Nephron (organoid): ENCODE data around the gene DMAC2.

Experiments used
- H3K27ac Mint-ChIP-seq, 3 experiments: 2 replicates each; pipeline ENCODE4 v1.8.0; 2020; ENCODE audit warnings: mixed read lengths in 3 of 3, mild to moderate bottlenecking in 2 of 3, moderate library complexity in 1 of 3
- H3K27me3 Mint-ChIP-seq: 2 replicates; pipeline ENCODE4 v1.8.0; 2021; ENCODE audit warnings: low read depth, mild to moderate bottlenecking, moderate library complexity, mixed read lengths
- H3K36me3 Mint-ChIP-seq: 2 replicates; pipeline ENCODE4 v1.8.0; 2020; ENCODE audit warnings: low read depth, mixed read lengths
- H3K4me1 Mint-ChIP-seq: 2 replicates; pipeline ENCODE4 v1.8.0; 2020; ENCODE audit warnings: mixed read lengths
- H3K4me3 Mint-ChIP-seq, 3 experiments: 2 replicates each; pipeline ENCODE4 v1.8.0; 2020; ENCODE audit warnings: mild to moderate bottlenecking in 3 of 3, mixed read lengths in 3 of 3, moderate library complexity in 2 of 3
- H3K9me3 Mint-ChIP-seq: 2 replicates; pipeline ENCODE4 v1.8.0; 2020; ENCODE audit warnings: mixed read lengths
- TF ChIP-seq, protein P1 (sequence below), 3 experiments: fragments of 200-600 bp; sonication (generic); IDR thresholded peaks; one replicate each; pipeline ENCODE4 v1.5.0; 2021; ENCODE audit warnings: antibody characterized with exemption in 3 of 3; ENCODE audit not compliant: unreplicated experiment in 3 of 3

DMAC2 gene

DNA sequence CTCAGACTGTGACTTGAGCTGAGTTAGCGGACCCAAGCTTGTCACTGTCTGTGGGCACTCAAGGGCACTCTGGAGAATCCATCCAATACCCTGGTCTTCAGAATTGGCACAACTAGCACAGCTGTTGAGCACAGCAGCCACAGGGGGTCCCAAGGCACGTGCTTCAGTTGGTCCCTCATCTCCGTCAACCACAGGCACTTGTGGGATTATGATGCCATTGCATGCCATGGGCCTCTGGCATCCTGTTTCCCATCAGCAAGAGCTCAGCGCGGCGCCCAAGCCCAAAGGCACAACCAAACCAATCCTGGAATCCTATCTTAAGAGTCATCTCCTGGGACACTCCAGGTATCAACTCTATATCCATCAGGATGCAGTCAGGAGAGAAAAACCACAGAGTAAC lies 8.8 kb downstream of the DMAC2 start:
- TF ChIP-seq, protein P1, sequence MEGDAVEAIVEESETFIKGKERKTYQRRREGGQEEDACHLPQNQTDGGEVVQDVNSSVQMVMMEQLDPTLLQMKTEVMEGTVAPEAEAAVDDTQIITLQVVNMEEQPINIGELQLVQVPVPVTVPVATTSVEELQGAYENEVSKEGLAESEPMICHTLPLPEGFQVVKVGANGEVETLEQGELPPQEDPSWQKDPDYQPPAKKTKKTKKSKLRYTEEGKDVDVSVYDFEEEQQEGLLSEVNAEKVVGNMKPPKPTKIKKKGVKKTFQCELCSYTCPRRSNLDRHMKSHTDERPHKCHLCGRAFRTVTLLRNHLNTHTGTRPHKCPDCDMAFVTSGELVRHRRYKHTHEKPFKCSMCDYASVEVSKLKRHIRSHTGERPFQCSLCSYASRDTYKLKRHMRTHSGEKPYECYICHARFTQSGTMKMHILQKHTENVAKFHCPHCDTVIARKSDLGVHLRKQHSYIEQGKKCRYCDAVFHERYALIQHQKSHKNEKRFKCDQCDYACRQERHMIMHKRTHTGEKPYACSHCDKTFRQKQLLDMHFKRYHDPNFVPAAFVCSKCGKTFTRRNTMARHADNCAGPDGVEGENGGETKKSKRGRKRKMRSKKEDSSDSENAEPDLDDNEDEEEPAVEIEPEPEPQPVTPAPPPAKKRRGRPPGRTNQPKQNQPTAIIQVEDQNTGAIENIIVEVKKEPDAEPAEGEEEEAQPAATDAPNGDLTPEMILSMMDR (IDR thresholded peaks at IDR 0.05; ENCODE audit: unreplicated experiment in 3 of 3): no peak

DNA sequence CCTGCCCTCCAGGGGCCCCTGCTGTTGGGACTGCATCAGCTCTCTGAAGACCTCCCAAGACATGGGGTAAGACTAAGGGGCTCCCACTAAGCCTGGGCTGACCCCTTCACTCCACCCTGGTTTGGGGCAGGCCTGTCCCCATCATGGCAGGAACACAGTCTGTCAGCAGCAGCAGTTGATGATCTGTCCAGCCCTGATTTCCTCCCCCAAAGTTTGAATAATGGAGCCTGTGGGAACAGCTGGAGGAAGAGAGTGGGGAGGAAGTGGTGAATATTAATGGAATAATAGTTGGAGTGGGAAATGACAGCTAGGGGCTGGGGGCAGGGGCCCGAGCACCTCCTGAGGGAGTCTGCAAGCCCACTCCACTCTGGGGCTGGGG lies 11.2 kb downstream of the DMAC2 start:
- Mint-ChIP-seq H3K4me3 (peak overlapping the region; percentile 63 to 82 (median 70)), H3K9me3 (no peaks in the 10 kb centered on the region), H3K27me3 (no peaks in the 10 kb centered on the region), H3K27ac (peak overlapping the region; percentile 63 to 89 (median 70)), H3K36me3 (peaks cover 23% of the 10 kb centered on the region), H3K4me1 (peaks cover 28% of the 10 kb centered on the region)
- TF ChIP-seq, protein P1 (IDR thresholded peaks at IDR 0.05; ENCODE audit: unreplicated experiment in 3 of 3): no peak

More for the DNA sequence above, 8.8 kb downstream of the DMAC2 start:
- Mint-ChIP-seq H3K9me3 (no peaks in the 10 kb centered on the region), H3K27me3 (no peaks in the 10 kb centered on the region), H3K36me3 (peaks cover 28% of the 10 kb centered on the region), H3K4me1 (peaks cover 33% of the 10 kb centered on the region), H3K4me3 (no peak overlapping the region), H3K27ac (peak overlapping the region in 2 of 3 experiments; percentile 61 to 82)

DNA sequence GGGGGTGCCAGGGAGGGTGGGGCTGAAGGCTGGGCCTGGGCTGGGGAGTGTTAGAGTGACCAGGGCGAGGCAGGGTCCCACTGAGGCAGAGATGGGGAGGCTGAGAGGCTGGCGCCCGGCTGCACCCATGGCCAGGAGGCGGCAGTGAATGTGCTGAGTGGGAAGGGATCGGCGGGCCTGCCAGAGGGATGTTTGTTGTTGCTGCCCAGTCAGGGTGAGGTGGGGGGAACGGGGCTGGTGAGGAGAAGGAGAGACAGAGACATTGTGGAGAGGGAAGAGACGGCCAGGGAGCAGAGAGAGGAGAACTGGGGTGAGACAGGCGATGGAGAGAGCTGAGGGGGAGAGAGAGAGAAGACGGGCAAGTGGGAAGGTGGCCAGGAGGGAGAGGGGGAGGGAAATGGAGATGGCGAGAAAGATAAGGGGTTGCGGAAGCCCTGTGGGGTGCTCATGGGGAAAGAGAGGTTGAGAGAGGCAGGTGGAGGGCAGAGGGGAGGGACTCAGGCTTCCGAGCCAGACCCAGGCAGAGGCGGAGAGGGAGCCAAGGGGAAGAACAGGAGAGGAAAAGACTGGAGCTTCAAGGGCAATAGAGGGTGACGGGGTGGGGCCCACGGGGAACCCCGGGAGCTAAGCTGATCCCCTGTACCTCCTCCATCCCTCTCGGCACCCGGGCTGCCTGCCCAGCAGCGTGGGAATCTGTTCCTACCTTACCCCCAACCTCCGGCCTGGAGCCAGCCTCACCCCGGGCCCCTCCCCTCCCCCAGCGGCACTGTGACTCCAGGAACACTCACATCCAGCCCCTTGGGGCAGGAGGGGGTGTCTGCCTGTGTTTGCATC lies 11.8 kb downstream of the DMAC2 start:
- no peaks in the 10 kb centered on the region for H3K9me3 Mint-ChIP-seq
- H3K4me1 Mint-ChIP-seq: peaks cover 28% of the 10 kb centered on the region
- peaks cover 20% of the 10 kb centered on the region for H3K36me3 Mint-ChIP-seq
- no peaks in the 10 kb centered on the region for H3K27me3 Mint-ChIP-seq
- H3K27ac Mint-ChIP-seq: peak overlapping the region; percentile 70 to 89 (median 88)
- TF ChIP-seq, protein P1 (IDR thresholded peaks at IDR 0.05; ENCODE audit: unreplicated experiment in 3 of 3): no peak
- peak overlapping the region; percentile 76 to 84 (median 82) for H3K4me3 Mint-ChIP-seq

DNA sequence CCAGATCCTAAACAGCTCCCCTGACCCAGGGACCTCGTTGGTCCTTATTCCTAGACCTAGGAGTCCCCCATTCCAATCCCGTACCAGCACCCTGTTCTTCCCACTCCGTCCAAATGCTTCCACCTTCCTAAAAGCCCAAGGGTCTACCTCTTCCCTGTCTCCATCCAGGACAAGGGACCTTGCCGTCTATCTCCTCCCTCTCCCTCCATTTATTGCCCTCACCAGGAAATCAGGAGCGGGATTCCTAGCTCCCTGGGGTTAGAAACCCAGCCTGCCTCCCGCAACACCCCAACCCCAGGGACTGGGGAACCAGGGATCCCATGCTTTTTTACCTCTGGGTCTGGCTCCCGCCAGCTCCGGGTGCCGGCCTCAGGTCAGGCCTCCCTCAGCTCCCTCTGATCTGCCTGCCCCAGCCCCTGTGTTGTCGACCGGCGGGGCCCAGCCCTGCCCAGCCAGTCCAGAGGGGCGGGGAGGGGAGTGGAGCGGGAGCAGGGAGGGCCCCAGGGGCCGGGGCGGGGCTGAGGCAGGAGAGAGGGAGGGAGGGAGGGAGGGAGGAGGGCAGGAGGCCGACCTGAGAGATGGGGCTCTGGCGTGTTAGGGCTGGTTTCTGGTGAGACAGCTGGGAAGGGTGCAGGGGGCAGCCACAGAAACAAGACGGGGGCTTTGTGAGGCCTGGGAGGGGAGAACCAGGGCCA lies 12.6 kb downstream of the DMAC2 start, which contains the start of gene B3GNT8:
Gene B3GNT8, minus strand, starts transcription at position 423 of the 695 bp plus-strand sequence. CDS start 596 bp downstream, outside the sequence.
- TF ChIP-seq, protein P1 (IDR thresholded peaks at IDR 0.05; ENCODE audit: unreplicated experiment in 3 of 3): no peak
- peaks cover 28% of the 10 kb centered on the region for H3K4me1 Mint-ChIP-seq
- H3K36me3 Mint-ChIP-seq: peaks cover 20% of the 10 kb centered on the region
- peak within 1 kb of the TSS; percentile 70 to 89 (median 88) for H3K27ac Mint-ChIP-seq
- peak within 1 kb of the TSS; percentile 82 to 84 (median 83) for H3K4me3 Mint-ChIP-seq
- H3K27me3 Mint-ChIP-seq: no peaks in the 10 kb centered on the region
- no peaks in the 10 kb centered on the region for H3K9me3 Mint-ChIP-seq

DNA sequence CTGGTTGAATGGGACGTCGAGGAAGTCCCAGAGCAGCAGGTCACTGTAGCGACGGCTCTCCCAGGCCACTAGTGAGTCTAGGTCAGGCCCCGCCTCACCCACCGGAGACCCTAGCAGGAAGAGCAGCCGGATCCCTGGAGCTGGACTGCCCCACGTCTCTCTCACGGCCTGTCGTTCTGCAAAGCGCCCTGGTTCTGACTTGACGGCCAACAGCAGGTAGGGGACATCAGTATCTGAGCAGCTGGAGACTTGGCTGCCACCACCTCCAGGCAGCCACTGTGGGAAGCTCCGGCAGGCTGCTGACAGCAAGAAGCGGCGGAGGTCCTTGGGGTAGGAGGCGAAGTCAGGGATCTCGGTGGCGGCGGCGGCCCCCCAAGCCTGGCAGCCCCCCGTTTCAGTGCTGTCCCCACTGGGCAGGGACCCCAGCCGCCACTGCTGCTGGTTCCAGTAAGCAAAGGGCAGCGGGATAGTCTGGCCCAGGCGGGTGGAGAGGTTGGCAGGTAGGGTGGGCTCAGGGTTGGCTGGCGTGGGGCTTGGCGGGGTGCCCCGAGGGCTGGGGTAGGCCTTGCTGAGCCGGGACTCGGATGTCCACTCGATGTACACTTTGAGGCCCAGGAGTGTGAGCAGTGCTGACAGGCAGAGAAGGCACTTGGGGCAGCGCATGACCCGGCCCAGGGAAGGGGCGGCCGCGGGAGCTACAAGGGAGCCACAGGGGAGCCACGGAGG lies 13.4 kb downstream of the DMAC2 start:
- TF ChIP-seq, protein P1 (IDR thresholded peaks at IDR 0.05; ENCODE audit: unreplicated experiment in 3 of 3): no peak
- Mint-ChIP-seq H3K27me3 (no peaks in the 10 kb centered on the region), H3K4me1 (peaks cover 23% of the 10 kb centered on the region), H3K4me3 (peak overlapping the region; percentile 82 to 84 (median 83)), H3K27ac (peak overlapping the region; percentile 19 to 70 (median 49)), H3K36me3 (peaks cover 22% of the 10 kb centered on the region), H3K9me3 (no peaks in the 10 kb centered on the region)
